ENCODE measurements around the gene CD28. TPM values are rescaled to one million over a fixed set of nuclear protein-coding genes. Genes with fewer than 3 reads are reported as not detected.

The CD28 gene
- total and polyA plus RNA-seq, 10 of the 15 experiments (the other 5 are each of a cell fraction or from before 2014, with no cell fraction given), result 0.03 to 0.23 (median 0.04) TPM; not detected in 7

GRCh38 chr2:203685789-203686420 is 20.5 kb upstream of the CD28 start:
- no peak overlapping the region for H3K27ac ChIP-seq (ENCODE audit: control insufficient read depth, insufficient read depth)
- H3K4me1 ChIP-seq (ENCODE audit: control insufficient read depth, insufficient read depth, low read length), result peaks cover 26% of the 10 kb centered on the region
- 93% methylated on average over 4 of the region's 4 CpGs for WGBS (ENCODE audit: insufficient coverage, insufficient replicate concordance, low lambda C conversion rate, missing lambda C conversion rate)
- no peaks in the 10 kb centered on the region for H4K20me1 ChIP-seq (ENCODE audit: control insufficient read depth, insufficient read depth)
- H3K36me3 ChIP-seq (ENCODE audit: control insufficient read depth in 2 of 2, insufficient read depth in 2 of 2, low read length in 1 of 2), result no peaks in the 10 kb centered on the region
- H3K9me3 ChIP-seq (replicated peaks; ENCODE audit: control insufficient read depth, insufficient read depth, low read length), result no peaks in the 10 kb centered on the region
- intact Hi-C loops (cut with micrococcal nuclease; ENCODE audit: unreplicated experiment), result no loop called here
- SMC1A ChIA-PET (ENCODE audit: uncharacterized antibody, unreplicated experiment), result no interaction called here
- no peak overlapping the region for H3K9ac ChIP-seq (ENCODE audit: control insufficient read depth, insufficient read depth, low read length)
- no peak for FAIRE-seq
- no peak overlapping the region for H2AFZ ChIP-seq (ENCODE audit: control insufficient read depth, low read depth, low read length)
- CTCF ChIA-PET, result interaction anchor here (1.3 kb wide), 1 partner anchor 129 kb away, joined by 3 read pairs; no protein-coding TSS in a partner anchor
- no TSS peak for BruUV-seq (replicated peaks)
- in situ Hi-C loops (cut with MboI), result no loop called here
- TF ChIP-seq HCFC1 (IDR thresholded peaks at IDR 0.05; ENCODE audit: low read length), result no peak
- no peak overlapping the region for H3K4me2 ChIP-seq (ENCODE audit: control insufficient read depth, insufficient read depth)
- no peak for ATAC-seq
- no peaks in the 10 kb centered on the region for H3K27me3 ChIP-seq (replicated peaks in 1 of 2; ENCODE audit: control insufficient read depth in 2 of 2, insufficient read depth in 2 of 2, low read length in 1 of 2)
- no peak overlapping the region for H3K4me3 ChIP-seq
- RAD21 ChIA-PET (ENCODE audit: unreplicated experiment), result no interaction called here
- no peaks in the 10 kb centered on the region for H3K79me2 ChIP-seq (ENCODE audit: control insufficient read depth, insufficient read depth, low read length)
- POLR2A ChIA-PET, result no interaction called here
- no peak for DNase-seq (ENCODE audit: low read depth, low spot score)

- in situ Hi-C loops (cut with MboI), result no loop called here
- Histone ChIP-seq H2AFZ (ENCODE audit: control insufficient read depth, low read depth, low read length) (no peak overlapping the region), H3K79me2 (ENCODE audit: control insufficient read depth, insufficient read depth, low read length) (no peaks in the 10 kb centered on the region), H3K9ac (ENCODE audit: control insufficient read depth, insufficient read depth, low read length) (no peak overlapping the region), H3K36me3 (ENCODE audit: control insufficient read depth in 2 of 2, insufficient read depth in 2 of 2, low read length in 1 of 2) (no peaks in the 10 kb centered on the region), H3K27me3 (replicated peaks in 1 of 2; ENCODE audit: control insufficient read depth in 2 of 2, insufficient read depth in 2 of 2, low read length in 1 of 2) (no peaks in the 10 kb centered on the region), H4K20me1 (ENCODE audit: control insufficient read depth, insufficient read depth) (no peaks in the 10 kb centered on the region), H3K4me2 (ENCODE audit: control insufficient read depth, insufficient read depth) (no peak overlapping the region), H3K27ac (ENCODE audit: control insufficient read depth, insufficient read depth) (no peak overlapping the region), H3K4me1 (ENCODE audit: control insufficient read depth, insufficient read depth, low read length) (peaks cover 26% of the 10 kb centered on the region), H3K9me3 (replicated peaks; ENCODE audit: control insufficient read depth, insufficient read depth, low read length) (no peaks in the 10 kb centered on the region), H3K4me3 (no peak overlapping the region)
- CTCF ChIA-PET, result interaction anchor here (1.3 kb wide), 1 partner anchor 128 kb away, joined by 3 read pairs; no protein-coding TSS in a partner anchor
- RAD21 ChIA-PET (ENCODE audit: unreplicated experiment), result no interaction called here
- intact Hi-C loops (cut with micrococcal nuclease; ENCODE audit: unreplicated experiment), result no loop called here
- SMC1A ChIA-PET (ENCODE audit: uncharacterized antibody, unreplicated experiment), result no interaction called here
- BruUV-seq (replicated peaks), result no TSS peak
- ATAC-seq (no peak), DNase-seq (ENCODE audit: low read depth, low spot score) (no peak), FAIRE-seq (no peak)
- 98% methylated on average over 2 of the region's 2 CpGs for WGBS (ENCODE audit: insufficient coverage, insufficient replicate concordance, low lambda C conversion rate, missing lambda C conversion rate)
- POLR2A ChIA-PET, result no interaction called here
- TF ChIP-seq SMAD5 (IDR thresholded peaks at IDR 0.05; ENCODE audit: low read depth), result no peak
- TF ChIP-seq NR2C2 (IDR thresholded peaks at IDR 0.05; ENCODE audit: borderline replicate concordance, control insufficient read depth, insufficient read length, low read depth), result no peak
- no peak for TF ChIP-seq CBX3 (IDR thresholded peaks at IDR 0.05; ENCODE audit: borderline replicate concordance, low read depth)
- TF ChIP-seq TAF1 (IDR thresholded peaks at IDR 0.05; ENCODE audit: borderline replicate concordance, low read depth, low read length), result no peak
- TF ChIP-seq TCF12 (IDR thresholded peaks at IDR 0.05; ENCODE audit: low read depth, low read length), result no peak
- TF ChIP-seq SMARCA5 (IDR thresholded peaks at IDR 0.05), result no peak
- no peak for TF ChIP-seq ZNF24 (IDR thresholded peaks at IDR 0.05)
- TF ChIP-seq HDAC2 (IDR thresholded peaks at IDR 0.05), result no peak
- TF ChIP-seq JUND (IDR thresholded peaks at IDR 0.05; ENCODE audit: low read depth, low read length), result no peak
- no peak for TF ChIP-seq ZBTB40 (IDR thresholded peaks at IDR 0.05; ENCODE audit: borderline replicate concordance)
- TF ChIP-seq YBX1 (IDR thresholded peaks at IDR 0.05), result no peak
- TF ChIP-seq SREBF2 (IDR thresholded peaks at IDR 0.05; ENCODE audit: low read length), result no peak
- TF ChIP-seq DPF2 (IDR thresholded peaks at IDR 0.05), result no peak
- no peak for TF ChIP-seq FOXK2 (IDR thresholded peaks at IDR 0.05)
- TF ChIP-seq BRCA1 (IDR thresholded peaks at IDR 0.05; ENCODE audit: low read depth, low read length), result no peak
- no peak for TF ChIP-seq EGR1 (IDR thresholded peaks at IDR 0.05; ENCODE audit: borderline replicate concordance in 1 of 2, low read depth in 2 of 2, low read length in 2 of 2)
Measured at GRCh38 chr2:203687165-203687564, 19.3 kb upstream of the CD28 start.

Data from GM12878 (cell line).